Caki2 (cell line): Measurements from ENCODE around the gene CDK13. TPM values are rescaled to one million over a fixed set of nuclear protein-coding genes. Genes with fewer than 3 reads are reported as not detected.

ENCODE experiments used
- DNase-seq: peaks from one replicate; pipeline ENCODE4 v3.0.0-alpha.2; 2015; ENCODE audit warnings: low read depth
- in situ Hi-C: cut with HindIII; loops from 2 replicates; pipeline ENCODE4 v1.10.0; 2016; ENCODE audit warnings: low sequenced_read_pairs, low pct_unique_long_range_greater_than_20kb, mixed read lengths
- total RNA-seq: library from RNA; depleted of rRNA; stranded (reverse); fragments of >200 nt; shearing (Covaris generic); gene quantifications from 2 replicates; pipeline ENCODE4 v1.2.3, GENCODE V29; 2014; ENCODE audit warnings: low replicate concordance

CDK13 gene
- total RNA-seq, 1 experiment from 2014 or later, result 38.8 TPM

- in situ Hi-C loops, result no loop called here
- DNase-seq, result no peak
Measured at GRCh38 chr7:39946693-39947092, 3.4 kb upstream of the CDK13 start.

DNA sequence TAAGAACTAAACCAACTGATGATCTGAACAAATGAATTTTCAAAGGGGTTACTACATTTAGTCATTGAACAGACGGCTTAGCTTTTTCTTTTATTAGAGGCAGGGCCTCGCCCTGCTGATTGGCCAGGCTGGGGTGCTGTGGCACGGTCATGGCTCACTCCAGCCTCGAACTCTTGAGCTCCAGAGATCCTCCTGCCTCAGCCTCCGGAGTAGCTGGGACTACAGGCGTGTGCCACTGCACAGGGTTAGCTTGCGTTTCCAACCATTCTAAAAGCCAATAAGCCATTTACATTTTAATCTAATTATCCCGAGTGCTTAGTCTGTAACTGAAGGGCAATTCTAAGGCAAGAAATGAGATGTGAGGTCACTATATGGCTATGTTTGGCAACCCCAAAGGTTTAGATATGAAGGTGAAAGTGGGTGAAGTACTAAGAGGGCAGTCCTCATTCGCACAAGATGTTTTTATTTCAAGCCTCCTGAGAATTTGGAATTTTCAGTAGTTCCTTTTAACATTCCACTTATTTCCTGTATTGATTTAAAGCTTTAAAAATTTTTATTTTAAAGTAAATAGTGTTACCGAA is 1.6 kb upstream of the CDK13 start:
- no peak for DNase-seq
- in situ Hi-C loops, result no loop called here

GRCh38 chr7:39948956-39949928 is 814 bp upstream of the CDK13 start:
- in situ Hi-C loops, result no loop called here
- DNase-seq, result peak; percentile 100

- in situ Hi-C loops, result no loop called here
- no peak for DNase-seq
Measured at GRCh38 chr7:39950473-39951225, 593 bp downstream of the CDK13 start.

- in situ Hi-C loops, result no loop called here
- DNase-seq, result peak; percentile 74
Measured at GRCh38 chr7:39951226-39952194, 1.5 kb downstream of the CDK13 start.

DNA sequence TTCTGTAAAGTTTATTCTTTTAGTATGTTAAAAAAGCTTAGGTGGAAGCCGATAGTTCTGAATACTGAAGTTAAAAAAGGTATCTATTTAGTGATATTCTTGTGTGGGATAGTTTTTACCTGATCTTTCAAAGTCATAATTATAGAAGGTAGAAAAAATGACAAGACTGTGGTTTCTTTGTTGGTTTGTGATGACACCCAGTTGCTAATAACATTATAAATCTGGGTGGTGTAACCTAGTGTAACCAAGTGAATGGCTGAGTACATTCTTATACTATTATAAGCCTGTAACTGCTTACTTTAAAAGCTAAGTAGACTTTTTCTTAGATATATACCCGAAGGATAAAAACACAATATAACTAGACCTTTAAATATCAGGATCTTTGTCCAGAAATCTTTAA is 2.3 kb downstream of the CDK13 start:
- in situ Hi-C loops, result no loop called here
- DNase-seq, result no peak

- in situ Hi-C loops, result no loop called here
- no peak for DNase-seq
Measured at GRCh38 chr7:39952803-39953202, 2.7 kb downstream of the CDK13 start.

- in situ Hi-C loops, result no loop called here
- no peak for DNase-seq
Measured at GRCh38 chr7:39954694-39955093, 4.6 kb downstream of the CDK13 start.

GRCh38 chr7:39958038-39958437 is 8.0 kb downstream of the CDK13 start:
- no peak for DNase-seq
- in situ Hi-C loops, result no loop called here

GRCh38 chr7:39967406-39968161 is 17.5 kb downstream of the CDK13 start:
- in situ Hi-C loops, result no loop called here
- DNase-seq, result no peak

- in situ Hi-C loops, result no loop called here
Measured at GRCh38 chr7:39969431-39969830, 19.4 kb downstream of the CDK13 start.

DNA sequence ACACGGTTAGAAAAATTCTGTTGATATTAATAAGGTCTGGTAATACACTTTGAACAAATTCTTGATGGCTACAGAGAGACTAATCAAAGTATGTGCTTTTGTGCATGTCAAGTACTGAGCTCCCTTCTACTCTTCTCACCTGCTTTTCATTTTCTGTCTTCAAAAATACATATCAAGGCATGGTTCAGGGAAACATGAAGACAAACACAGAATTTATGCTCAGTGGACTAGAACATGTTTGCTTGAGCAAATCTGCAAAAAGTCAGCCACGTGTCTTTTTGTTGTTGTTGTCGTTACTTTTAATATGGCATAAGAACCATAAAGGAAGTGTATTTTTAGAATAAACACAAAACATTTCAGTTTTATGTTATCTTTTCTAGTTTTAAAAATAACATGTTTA is 21.9 kb downstream of the CDK13 start:
- in situ Hi-C loops, result no loop called here
- DNase-seq, result no peak

More at GRCh38 chr7:39969431-39969830, 19.4 kb downstream of the CDK13 start:
- no peak for DNase-seq

GRCh38 chr7:39973801-39974200 is 23.7 kb downstream of the CDK13 start:
- DNase-seq, result no peak
- in situ Hi-C loops, result no loop called here

GRCh38 chr7:39978230-39978934 is 28.3 kb downstream of the CDK13 start:
- in situ Hi-C loops, result no loop called here
- DNase-seq, result no peak

GRCh38 chr7:39979406-39980073 is 29.5 kb downstream of the CDK13 start:
- no peak for DNase-seq
- in situ Hi-C loops, result no loop called here

DNA sequence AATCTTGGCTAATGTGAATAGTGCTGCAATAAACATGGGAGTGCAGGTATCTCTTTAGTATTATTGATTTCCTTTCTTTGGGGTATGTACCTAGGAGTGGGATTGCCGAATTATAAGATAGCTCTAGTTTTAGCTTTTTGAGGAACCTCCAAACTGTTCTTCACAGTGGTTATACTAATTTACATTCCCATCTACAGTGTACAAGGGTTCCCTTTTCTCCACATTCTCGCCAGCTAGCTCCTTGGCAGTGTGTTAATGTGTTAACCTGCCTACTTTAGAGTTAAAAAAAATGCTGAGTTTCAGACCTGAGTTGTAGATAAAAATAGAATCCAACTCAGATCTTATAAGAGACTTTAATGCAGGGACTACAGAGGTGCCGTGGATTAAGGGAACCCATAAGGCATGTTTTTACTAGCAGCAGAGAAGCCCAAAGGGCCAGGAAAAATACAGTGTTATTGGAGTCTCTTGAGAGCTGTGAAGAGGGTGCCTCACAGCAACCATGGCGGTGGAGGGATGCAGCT is 35.4 kb downstream of the CDK13 start:
- in situ Hi-C loops, result no loop called here
- no peak for DNase-seq
